Stimulated activated CD8-positive, alpha-beta memory T cell treated with anti-CD3 and anti-CD28 coated beads, Interleukin-4, amount 100 ng/mL, for 4 hours (primary cell): ENCODE results near the gene FANCI.

ENCODE experiments used
- DNase-seq, 2 donors: peaks; one replicate each; pipeline ENCODE4 v3.0.0-alpha.2; 2020; ENCODE audit warnings: low read depth in 2 of 2, low spot score in 1 of 2

Gene FANCI

GRCh38 chr15:89305395-89305794 lies 61.6 kb downstream of the FANCI start:
- DNase-seq, result no peak

- DNase-seq, result no peak
These were observed 63.3 kb downstream of the FANCI start for GRCh38 chr15:89307046-89307587.

- DNase-seq, result no peak
These were observed 64.0 kb downstream of the FANCI start for GRCh38 chr15:89307791-89308190.

GRCh38 chr15:89308236-89308635 lies 64.5 kb downstream of the FANCI start:
- DNase-seq, result no peak

GRCh38 chr15:89309993-89310392 lies 66.2 kb downstream of the FANCI start:
- DNase-seq, result no peak

GRCh38 chr15:89315375-89315929 lies 71.7 kb downstream of the FANCI start:
- no peak for DNase-seq

GRCh38 chr15:89316504-89316903 lies 72.7 kb downstream of the FANCI start:
- no peak for DNase-seq

GRCh38 chr15:89317186-89317720 lies 73.5 kb downstream of the FANCI start:
- DNase-seq, result no peak

GRCh38 chr15:89319678-89320077 lies 75.9 kb downstream of the FANCI start:
- no peak for DNase-seq

GRCh38 chr15:89320200-89320599 lies 76.4 kb downstream of the FANCI start:
- DNase-seq, result no peak

- DNase-seq, result no peak
These were observed 78.0 kb downstream of the FANCI start for GRCh38 chr15:89321521-89322410.

GRCh38 chr15:89322822-89323221 lies 79.0 kb downstream of the FANCI start:
- no peak for DNase-seq

GRCh38 chr15:89323825-89324224 lies 80.0 kb downstream of the FANCI start:
- DNase-seq, result no peak

GRCh38 chr15:89325039-89325803 lies 81.4 kb downstream of the FANCI start:
- no peak for DNase-seq

GRCh38 chr15:89326316-89326715 lies 82.5 kb downstream of the FANCI start:
- DNase-seq, result no peak

GRCh38 chr15:89327113-89327512 lies 83.3 kb downstream of the FANCI start:
- DNase-seq, result no peak

- no peak for DNase-seq
These were observed 84.8 kb downstream of the FANCI start for GRCh38 chr15:89328398-89329254.

GRCh38 chr15:89329329-89330084 lies 85.7 kb downstream of the FANCI start:
- no peak for DNase-seq

- no peak for DNase-seq
These were observed 86.3 kb downstream of the FANCI start for GRCh38 chr15:89330119-89330518.
